ENCODE measurements around the gene PRR12. TPM values are rescaled to one million over a fixed set of nuclear protein-coding genes. Genes with fewer than 3 reads are reported as not detected.

PRR12 gene
- polyA plus RNA-seq, 3 donors, result 0.04 to 3.3 (median 0.11) TPM

GRCh38 chr19:49651820-49652550, 61.0 kb downstream of the PRR12 start:
- H3K36me3 Mint-ChIP-seq, result peaks cover 64 to 86% of the 10 kb centered on the region in 2 donors
- no peaks in the 10 kb centered on the region for H3K4me1 ChIP-seq (ENCODE audit: control insufficient read depth in 1 of 2, insufficient read depth in 2 of 2, low read length in 2 of 2)
- peaks cover 45% of the 10 kb centered on the region for H4K20me1 ChIP-seq (ENCODE audit: insufficient read depth, low read length)
- H3K9me3 ChIP-seq (replicated peaks in 1 of 2; ENCODE audit: control insufficient read depth in 1 of 2, insufficient read depth in 1 of 2, low read length in 2 of 2), result no peaks in the 10 kb centered on the region
- H3K4me2 ChIP-seq (replicated peaks; ENCODE audit: extremely low read depth, low read length, poor library complexity, severe bottlenecking), result no peak overlapping the region
- peaks cover 79 to 91% of the 10 kb centered on the region in 2 donors for H3K36me3 ChIP-seq (replicated peaks in 1 of 2; ENCODE audit: control insufficient read depth in 1 of 2, insufficient read depth in 2 of 2, low read length in 2 of 2)
- H3K4me3 Mint-ChIP-seq, result no peak overlapping the region
- H2AFZ ChIP-seq (ENCODE audit: insufficient read depth, low read depth, low read length, poor library complexity, severe bottlenecking), result no peak overlapping the region
- no peak overlapping the region for H3K27ac Mint-ChIP-seq
- intact Hi-C loops (cut with micrococcal nuclease), result no loop called here
- no peaks in the 10 kb centered on the region for H3K27me3 ChIP-seq (ENCODE audit: control insufficient read depth in 2 of 2, insufficient read depth in 2 of 2, low read length in 2 of 2)
- WGBS (ENCODE audit: insufficient coverage), result 97% methylated on average over 80 of the region's 110 CpGs
- H3K9me3 Mint-ChIP-seq, result peaks cover 0 to 4% (median 0%) of the 10 kb centered on the region in 7 donors
- H3K4me3 ChIP-seq (replicated peaks in 1 of 3; ENCODE audit: low read depth in 2 of 3, low read length in 3 of 3), result no peak overlapping the region
- H3K9ac ChIP-seq (ENCODE audit: insufficient read depth, low read length, poor library complexity, severe bottlenecking), result no peak overlapping the region
- no peak overlapping the region for H3K27ac ChIP-seq (ENCODE audit: low read depth in 1 of 2, low read length in 2 of 2)
- H3K27me3 Mint-ChIP-seq (ENCODE audit: low read depth in 3 of 3), result peaks cover 0 to 3% (median 2%) of the 10 kb centered on the region in 3 donors
- no peak for DNase-seq
- peaks cover 8% of the 10 kb centered on the region for H3K79me2 ChIP-seq (ENCODE audit: insufficient read depth, low read length)
- H3K4me1 Mint-ChIP-seq, result no peaks in the 10 kb centered on the region
- no peak for TF ChIP-seq CTCF (IDR thresholded peaks at IDR 0.05)

GRCh38 chr19:49652551-49653465, 61.8 kb downstream of the PRR12 start:
- Mint-ChIP-seq H3K4me1 (no peaks in the 10 kb centered on the region), H3K9me3 (peaks cover 0 to 4% (median 0%) of the 10 kb centered on the region in 7 donors), H3K27ac (no peak overlapping the region), H3K27me3 (ENCODE audit: low read depth in 3 of 3) (peaks cover 0 to 3% (median 0%) of the 10 kb centered on the region in 3 donors), H3K36me3 (peaks cover 66 to 86% of the 10 kb centered on the region in 2 donors), H3K4me3 (no peak overlapping the region)
- intact Hi-C loops (cut with micrococcal nuclease), result no loop called here
- H3K9ac ChIP-seq (ENCODE audit: insufficient read depth, low read length, poor library complexity, severe bottlenecking), result no peak overlapping the region
- no peak for TF ChIP-seq CTCF (IDR thresholded peaks at IDR 0.05)
- peaks cover 78 to 91% of the 10 kb centered on the region in 2 donors for H3K36me3 ChIP-seq (replicated peaks in 1 of 2; ENCODE audit: control insufficient read depth in 1 of 2, insufficient read depth in 2 of 2, low read length in 2 of 2)
- H4K20me1 ChIP-seq (ENCODE audit: insufficient read depth, low read length), result peaks cover 39% of the 10 kb centered on the region
- H3K4me1 ChIP-seq (ENCODE audit: control insufficient read depth in 1 of 2, insufficient read depth in 2 of 2, low read length in 2 of 2), result no peaks in the 10 kb centered on the region
- H3K4me3 ChIP-seq (replicated peaks in 1 of 3; ENCODE audit: low read depth in 2 of 3, low read length in 3 of 3), result no peak overlapping the region
- no peak for DNase-seq
- no peak overlapping the region for H3K4me2 ChIP-seq (replicated peaks; ENCODE audit: extremely low read depth, low read length, poor library complexity, severe bottlenecking)
- H3K27ac ChIP-seq (ENCODE audit: low read depth in 1 of 2, low read length in 2 of 2), result no peak overlapping the region
- H3K27me3 ChIP-seq (ENCODE audit: control insufficient read depth in 2 of 2, insufficient read depth in 2 of 2, low read length in 2 of 2), result no peaks in the 10 kb centered on the region
- WGBS (ENCODE audit: insufficient coverage), result 98% methylated on average over 46 of the region's 58 CpGs
- peaks cover 8% of the 10 kb centered on the region for H3K79me2 ChIP-seq (ENCODE audit: insufficient read depth, low read length)
- H3K9me3 ChIP-seq (replicated peaks in 1 of 2; ENCODE audit: control insufficient read depth in 1 of 2, insufficient read depth in 1 of 2, low read length in 2 of 2), result no peaks in the 10 kb centered on the region
- no peak overlapping the region for H2AFZ ChIP-seq (ENCODE audit: insufficient read depth, low read depth, low read length, poor library complexity, severe bottlenecking)
